NCI-H2029 (cell line): ENCODE results near the gene TMEM238L.

Experiments used
- DNase-seq: peaks from one replicate; lab custom pipeline; 2025; lab: John Stamatoyannopoulos, UW

TMEM238L gene

DNA sequence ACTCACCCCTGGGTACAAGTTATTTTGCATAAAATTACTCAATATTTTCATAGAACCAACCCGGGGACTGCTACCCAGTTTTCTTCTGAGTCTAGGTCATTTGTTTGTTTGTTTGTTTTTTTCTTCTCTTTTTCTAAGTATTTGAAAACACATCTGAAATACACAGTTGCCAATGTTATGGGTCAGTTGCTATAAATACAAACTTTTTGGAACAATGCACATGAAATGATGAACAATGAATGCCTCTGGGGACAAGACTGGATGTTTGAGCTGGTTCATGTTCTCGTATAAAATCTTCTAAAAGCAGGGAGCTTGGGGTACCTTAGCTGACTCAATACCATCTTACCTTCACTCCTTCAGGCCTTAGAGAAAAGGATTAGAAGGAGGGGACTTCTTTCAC, 30.5 kb downstream of the TMEM238L start:
- DNase-seq: no peak

DNA sequence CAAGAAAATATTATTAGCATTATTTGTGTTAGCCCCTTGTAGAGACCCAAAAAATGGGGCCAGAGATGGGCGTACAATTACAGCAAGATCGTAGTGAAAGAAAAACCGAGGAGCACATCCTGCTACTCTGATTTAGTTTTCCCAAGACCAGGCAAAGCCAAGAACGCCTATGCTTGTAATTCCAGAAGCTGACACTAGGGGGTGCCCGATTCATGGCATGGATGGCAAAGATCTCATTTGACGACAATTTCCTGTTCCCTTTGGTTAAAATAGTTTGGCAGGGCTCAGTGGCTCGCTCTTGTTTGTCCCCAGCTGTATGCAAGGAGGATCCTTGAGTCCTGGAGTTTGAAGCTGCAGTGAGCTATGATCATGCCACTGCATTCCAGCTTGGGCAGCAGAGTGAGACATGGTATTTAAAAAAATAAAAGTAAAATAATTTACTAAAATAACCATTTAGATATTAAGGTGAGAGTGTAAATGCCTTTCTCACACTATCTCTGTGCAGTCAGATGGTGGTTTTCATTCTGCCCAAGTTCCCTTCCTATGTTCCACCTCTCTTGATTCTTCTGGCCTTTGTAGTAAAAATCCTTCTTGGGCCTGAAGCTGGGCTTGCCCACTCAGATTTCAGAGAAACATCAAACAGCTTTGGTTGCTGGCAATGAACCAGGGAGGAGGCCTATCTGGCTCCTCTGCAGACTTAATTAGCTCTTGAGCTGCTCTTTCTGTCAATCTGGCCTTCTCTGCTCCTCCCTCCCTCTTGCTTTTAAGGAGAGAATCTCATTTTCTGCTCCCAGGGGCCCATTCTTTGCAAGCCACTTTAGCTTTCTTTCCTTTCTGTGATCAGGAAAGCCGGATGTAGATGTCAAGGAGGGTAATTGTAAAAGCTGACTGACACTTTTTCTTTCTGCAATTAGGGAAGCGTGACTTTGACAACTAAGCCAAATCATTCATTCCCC, 31.2 kb downstream of the TMEM238L start:
- DNase-seq: no peak

DNA sequence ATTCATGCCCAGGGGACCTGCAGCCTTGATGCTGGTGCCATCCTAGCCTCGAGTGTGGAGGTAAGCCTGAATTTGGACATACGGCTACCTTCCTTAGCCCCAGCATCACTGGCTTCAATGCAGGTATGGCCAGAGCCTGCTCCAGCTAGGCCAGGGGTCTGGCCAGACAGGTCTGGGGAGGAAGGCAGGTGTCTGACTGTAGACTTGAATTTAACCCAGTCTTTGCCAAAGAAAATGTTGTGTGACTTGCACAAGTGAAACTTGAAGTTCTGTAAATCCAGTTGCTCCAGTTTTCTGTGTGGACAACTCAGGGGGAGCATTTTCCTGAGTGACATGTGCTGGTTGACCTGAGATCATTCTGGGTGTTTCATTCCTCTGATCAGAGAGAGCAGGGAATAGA, 32.8 kb downstream of the TMEM238L start:
- DNase-seq: no peak

DNA sequence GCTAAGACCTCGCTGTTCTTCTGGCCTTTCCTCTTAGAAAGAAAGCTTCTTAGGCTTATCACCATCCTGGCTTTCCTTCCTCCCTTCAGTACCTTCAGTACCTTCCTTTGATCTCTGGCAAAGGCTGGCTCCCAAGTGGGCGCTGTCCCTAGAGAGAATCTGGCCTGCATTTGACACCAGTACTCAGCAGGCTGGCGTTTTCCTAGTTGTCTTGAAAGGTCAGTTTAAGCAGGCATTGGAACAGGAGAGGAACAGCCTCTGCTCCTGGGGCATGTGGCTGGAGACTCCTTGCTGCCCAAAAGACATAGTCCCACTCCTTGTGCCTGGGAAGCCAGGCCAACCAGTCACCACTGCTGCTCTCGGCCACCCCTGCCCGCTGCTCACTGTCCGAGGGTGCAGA, 34.1 kb downstream of the TMEM238L start:
- no peak for DNase-seq

GRCh38 chr17:10768750-10769251, 35.1 kb downstream of the TMEM238L start:
- DNase-seq: no peak

- no peak for DNase-seq
Measured at GRCh38 chr17:10767232-10767631, 36.7 kb downstream of the TMEM238L start.

DNA sequence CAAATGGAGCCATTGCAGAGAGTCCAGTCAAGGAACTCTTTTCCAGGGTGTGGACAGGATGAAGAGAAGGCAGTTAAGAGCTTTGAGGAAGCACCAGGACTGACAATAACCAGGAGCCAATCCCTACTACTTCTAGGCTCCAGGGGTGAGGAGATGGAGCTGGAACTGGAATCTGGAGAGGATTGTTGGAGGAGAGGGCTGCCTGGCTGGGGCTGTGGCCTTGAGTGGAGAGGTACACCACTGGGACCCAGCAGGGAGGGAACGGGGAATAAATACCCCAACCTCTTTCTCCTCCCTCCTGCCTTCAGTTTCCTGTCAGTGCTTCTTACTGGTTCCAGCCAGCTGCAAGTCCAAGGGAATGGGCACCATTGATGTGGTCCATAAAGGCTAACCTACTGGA, 41.9 kb downstream of the TMEM238L start:
- DNase-seq: no peak

- no peak for DNase-seq
Measured at GRCh38 chr17:10761281-10761680, 42.6 kb downstream of the TMEM238L start.

GRCh38 chr17:10758062-10758461, 45.8 kb downstream of the TMEM238L start:
- DNase-seq: no peak

- DNase-seq: no peak
Measured at GRCh38 chr17:10757647-10758046, 46.3 kb downstream of the TMEM238L start.

- DNase-seq: no peak
Measured at GRCh38 chr17:10757067-10757466, 46.8 kb downstream of the TMEM238L start.

GRCh38 chr17:10756619-10757018, 47.3 kb downstream of the TMEM238L start:
- no peak for DNase-seq

GRCh38 chr17:10756185-10756584, 47.7 kb downstream of the TMEM238L start:
- DNase-seq: no peak

DNA sequence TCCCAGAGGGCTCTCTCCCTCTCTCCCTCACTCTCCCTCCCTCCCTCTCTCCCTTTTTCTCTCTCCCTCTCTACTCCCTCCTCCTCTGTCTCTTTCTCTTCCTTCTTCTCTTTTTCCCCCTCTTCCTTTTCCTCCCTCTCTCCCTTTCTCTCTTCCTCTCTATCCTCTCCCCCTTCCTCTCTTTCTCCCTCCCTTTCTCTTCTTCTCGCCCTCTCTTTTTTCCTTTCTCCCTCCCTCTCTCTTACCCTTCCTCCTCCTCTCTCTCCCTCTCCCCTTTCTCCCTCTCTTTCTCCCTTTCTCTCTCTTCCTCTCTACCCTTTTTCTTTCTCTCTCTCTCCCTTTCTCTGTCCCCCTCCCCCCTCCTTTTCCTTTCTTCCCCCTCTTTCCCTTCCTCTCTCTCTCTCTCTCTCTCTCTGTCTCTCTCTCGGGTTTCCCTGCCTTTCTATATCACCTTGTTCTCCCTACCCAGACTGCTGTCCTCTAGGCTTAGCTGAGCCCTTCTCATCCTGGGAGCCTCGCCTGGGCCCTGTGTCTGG, 48.2 kb downstream of the TMEM238L start:
- DNase-seq: no peak

DNA sequence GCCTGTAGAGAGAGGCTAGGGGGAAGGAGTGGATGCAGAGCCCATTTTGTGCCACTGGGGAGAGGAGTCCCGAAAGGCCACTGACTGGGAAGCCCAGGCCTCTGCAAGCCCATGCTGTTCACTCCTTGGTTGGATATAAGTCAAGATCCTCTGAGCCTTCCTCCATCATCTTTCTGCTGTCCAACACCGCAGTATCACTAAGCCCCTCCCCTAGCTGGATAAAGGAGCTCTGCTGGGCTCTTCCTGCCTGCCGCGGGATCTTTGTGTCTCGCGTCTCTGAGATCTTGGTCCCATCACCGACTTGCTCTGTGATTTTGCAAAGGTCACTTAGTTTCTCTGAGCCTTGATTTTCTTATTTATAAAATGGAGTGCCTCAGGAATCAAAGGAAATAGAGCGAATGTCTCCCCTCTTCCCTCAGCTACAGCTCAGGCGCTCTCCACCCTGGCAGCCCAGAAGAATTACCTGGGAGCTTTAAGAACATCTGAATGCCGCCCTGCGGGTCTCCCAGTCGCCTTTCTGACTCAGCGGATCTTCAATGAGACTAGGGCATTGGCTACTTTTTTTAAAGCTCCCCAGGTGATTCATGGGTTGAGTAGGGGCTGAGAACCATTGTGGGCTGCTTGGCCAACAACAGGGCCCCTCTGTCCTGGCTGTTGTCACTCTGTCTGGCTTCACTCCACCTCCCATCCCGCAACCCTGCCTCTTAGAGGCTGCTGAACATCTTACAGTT, 48.9 kb downstream of the TMEM238L start:
- DNase-seq: no peak

- no peak for DNase-seq
Measured at GRCh38 chr17:10754109-10754508, 49.8 kb downstream of the TMEM238L start.

- no peak for DNase-seq
Measured at GRCh38 chr17:10752696-10753095, 51.2 kb downstream of the TMEM238L start.

DNA sequence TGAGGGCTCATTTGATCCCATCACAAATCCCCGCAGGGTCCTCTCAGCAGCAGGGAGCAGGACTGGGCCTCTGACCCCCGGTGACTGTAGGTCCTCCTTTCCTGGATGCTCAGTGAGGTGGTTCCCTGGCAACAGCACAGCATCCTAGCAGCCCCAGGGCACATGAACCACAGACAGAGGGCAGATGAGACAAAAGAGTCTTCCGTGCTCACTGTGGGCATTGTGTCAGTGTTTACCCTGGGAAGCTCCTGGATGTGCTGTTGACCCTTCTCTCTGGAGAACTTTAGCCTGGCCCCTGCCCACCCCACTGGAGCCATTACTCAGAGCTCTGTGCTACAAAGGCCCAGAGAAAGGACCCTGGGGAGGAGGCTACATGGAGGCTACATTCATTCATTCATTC, 52.3 kb downstream of the TMEM238L start:
- DNase-seq: no peak

GRCh38 chr17:10750210-10750609, 53.7 kb downstream of the TMEM238L start:
- no peak for DNase-seq

DNA sequence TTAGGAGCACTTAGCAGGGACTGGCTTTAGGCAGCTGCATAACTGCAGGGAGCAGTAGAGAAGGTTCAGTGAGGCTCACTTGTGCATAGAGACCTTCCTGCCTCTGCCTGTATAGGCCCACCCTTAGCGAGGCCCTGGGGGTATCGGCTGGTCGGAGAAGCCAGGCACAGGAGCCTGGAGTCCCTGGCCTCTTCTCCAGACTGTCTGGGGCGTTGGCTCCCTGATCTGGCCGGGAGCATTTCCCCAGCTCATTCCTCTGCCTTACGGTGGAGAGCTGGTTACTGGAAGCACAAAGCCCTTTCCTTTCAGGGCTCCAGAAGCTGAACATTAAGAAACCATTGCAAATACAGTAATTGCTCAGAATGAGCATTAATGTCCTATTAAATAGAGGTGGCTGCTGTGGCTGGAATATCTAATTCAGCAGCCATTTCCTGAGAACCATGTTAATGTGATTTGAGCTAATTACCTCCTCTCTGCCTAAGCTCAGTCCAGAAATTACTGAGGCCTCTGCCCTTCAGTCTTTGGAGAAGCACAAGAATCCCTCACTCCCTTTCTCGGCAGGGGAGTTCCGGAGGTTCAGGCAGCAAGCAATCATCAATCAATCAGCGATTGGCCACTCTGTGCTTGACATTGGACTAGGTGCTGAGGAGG, 55.2 kb downstream of the TMEM238L start:
- no peak for DNase-seq

GRCh38 chr17:10745231-10745630, 58.7 kb downstream of the TMEM238L start:
- no peak for DNase-seq
